Gastrocnemius medialis (tissue), 4 donors: ENCODE results near the gene XYLT1.

Source experiments
- CTCF ChIP-seq, 5 experiments: fragments of 450-650 bp in 3 of 5; fragments of 200-600 bp in 2 of 5; sonication (generic) in 2 of 5; IDR thresholded peaks in 4 of 5; conservative IDR thresholded peaks in 1 of 5; 1 replicate in 4 of 5; 2 replicates in 1 of 5; pipeline ENCODE4 v1.5.1; 2016 to 2019; ENCODE audit warnings: antibody characterized with exemption in 5 of 5, mild to moderate bottlenecking in 3 of 5, moderate library complexity in 3 of 5
- POLR2A ChIP-seq, 2 donors: fragments of 450-650 bp; IDR thresholded peaks; one replicate each; pipeline ENCODE4 v1.6.1; 2017; ENCODE audit warnings: antibody characterized with exemption in 2 of 2, mild to moderate bottlenecking in 2 of 2, moderate library complexity in 2 of 2

GRCh38 chr16:17312094-17312710, 158.6 kb downstream of the XYLT1 start:
- TF ChIP-seq CTCF (IDR thresholded peaks at IDR 0.05 in 4 of 5, conservative IDR thresholded peaks at IDR 0.05 in 1 of 5) (no peak), POLR2A (IDR thresholded peaks at IDR 0.05) (no peak)
